Muscle of leg (tissue), 11 donors: ENCODE measurements around the gene TGFBR2. TPM values are rescaled to one million over a fixed set of nuclear protein-coding genes. Genes with fewer than 3 reads are reported as not detected.

Source experiments
- DNase-seq: peaks from one replicate; pipeline ENCODE4 v3.0.0; 2013
- H3K27ac ChIP-seq: one replicate; pipeline ENCODE4 v1.5.1; 2013; ENCODE audit warnings: mild to moderate bottlenecking, low read length, control low read depth
- H3K27me3 ChIP-seq: one replicate; pipeline ENCODE4 v1.6.1; 2013; ENCODE audit warnings: low read length; ENCODE audit not compliant: control insufficient read depth, insufficient read depth
- H3K36me3 ChIP-seq: one replicate; pipeline ENCODE4 v1.6.1; 2013; ENCODE audit warnings: low read length; ENCODE audit not compliant: control insufficient read depth, insufficient read depth
- H3K4me1 ChIP-seq: one replicate; pipeline ENCODE4 v1.6.1; 2013; ENCODE audit warnings: low read length; ENCODE audit not compliant: control insufficient read depth, insufficient read depth
- H3K4me3 ChIP-seq: one replicate; pipeline ENCODE4 v1.5.1; 2013; ENCODE audit warnings: low read length, control low read depth
- H3K9me3 ChIP-seq: replicated peaks from 2 replicates; pipeline ENCODE4 v1.6.1; 2013; ENCODE audit warnings: low read depth, low read length; ENCODE audit not compliant: control insufficient read depth
- WGBS: methylation state at CpG from one replicate; pipeline ENCODE4 v1.1.5; 2013; ENCODE audit warnings: missing lambda C conversion rate; ENCODE audit not compliant: insufficient coverage; 5-methylcytosine and 5-hydroxymethylcytosine counted together
- polyA plus RNA-seq, 8 donors: library from polyadenylated mRNA; unstranded; fragments of 120-200 nt; gene quantifications; one replicate each; pipeline versions ENCODE4 v1.2.1 to v1.2.3, GENCODE V29; 2013; ENCODE audit warnings: inconsistent platforms in 1 of 8, low replicate concordance in 1 of 8; ENCODE audit not compliant: insufficient read length in 8 of 8, insufficient read depth in 1 of 8
- total RNA-seq: library from RNA; stranded (reverse); fragments of 120-200 nt; gene quantifications from one replicate; pipeline ENCODE4 v1.2.4, GENCODE V29; 2013

TGFBR2 gene
- total and polyA plus RNA-seq, 9 donors: 47.7 to 110 (median 68.6) TPM

DNA sequence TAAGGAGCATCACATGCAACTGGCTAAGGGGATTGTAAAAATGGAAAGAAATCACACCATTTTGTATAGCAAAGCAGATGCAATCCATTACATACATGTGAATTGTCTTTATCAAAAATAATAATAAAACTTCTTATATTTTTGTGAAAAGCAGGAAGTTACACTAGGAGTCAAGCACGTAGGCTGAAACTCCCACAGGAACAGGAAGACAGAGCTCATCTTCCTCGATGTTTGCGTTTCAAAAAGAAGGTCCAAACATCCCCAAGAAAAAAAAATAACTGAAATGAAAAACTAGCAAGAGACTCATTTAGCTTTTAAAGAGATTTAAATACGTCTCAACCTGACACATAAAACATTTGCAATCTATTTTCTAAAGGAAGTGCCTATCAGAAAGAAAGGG lies 106.6 kb downstream of the TGFBR2 start:
- no peak overlapping the region for H3K27ac ChIP-seq
- no peak for DNase-seq
- H3K9me3 ChIP-seq: no peaks in the 10 kb centered on the region
- no CpG with 5 or more reads among the region's 4 CpGs for WGBS
- H3K4me1 ChIP-seq: no peaks in the 10 kb centered on the region
- H3K4me3 ChIP-seq: no peak overlapping the region
- no peaks in the 10 kb centered on the region for H3K27me3 ChIP-seq
- no peaks in the 10 kb centered on the region for H3K36me3 ChIP-seq

DNA sequence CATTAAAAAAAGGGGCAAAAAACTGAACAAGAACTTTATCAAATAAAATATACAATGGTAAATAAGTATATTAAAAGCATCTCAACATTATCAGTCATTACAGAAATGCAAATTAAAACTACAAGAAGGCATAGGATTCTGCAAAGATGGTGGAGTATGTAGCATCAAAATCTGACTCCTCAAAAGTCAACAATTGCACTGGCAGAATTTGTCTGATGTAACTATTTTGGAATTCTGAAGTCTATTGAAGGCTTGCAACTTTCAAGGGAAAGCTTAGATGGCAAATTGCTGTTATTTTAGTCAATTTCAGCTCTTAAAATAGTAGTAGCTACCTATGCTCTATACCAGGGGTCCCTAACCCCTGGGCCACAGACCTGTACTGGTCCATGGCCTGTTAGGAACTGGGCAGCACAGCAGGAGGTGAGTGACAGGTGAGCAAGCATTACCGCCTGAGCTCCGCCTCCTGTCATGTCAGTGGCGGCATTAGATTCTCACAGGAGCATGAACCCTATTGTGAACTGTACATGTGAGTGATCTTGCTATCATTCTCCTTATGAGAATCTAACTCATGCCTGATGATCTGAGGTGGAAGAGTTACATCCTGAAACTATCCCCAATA lies 107.6 kb downstream of the TGFBR2 start:
- H3K27me3 ChIP-seq: no peaks in the 10 kb centered on the region
- WGBS: no CpG with 5 or more reads among the region's 3 CpGs

DNA sequence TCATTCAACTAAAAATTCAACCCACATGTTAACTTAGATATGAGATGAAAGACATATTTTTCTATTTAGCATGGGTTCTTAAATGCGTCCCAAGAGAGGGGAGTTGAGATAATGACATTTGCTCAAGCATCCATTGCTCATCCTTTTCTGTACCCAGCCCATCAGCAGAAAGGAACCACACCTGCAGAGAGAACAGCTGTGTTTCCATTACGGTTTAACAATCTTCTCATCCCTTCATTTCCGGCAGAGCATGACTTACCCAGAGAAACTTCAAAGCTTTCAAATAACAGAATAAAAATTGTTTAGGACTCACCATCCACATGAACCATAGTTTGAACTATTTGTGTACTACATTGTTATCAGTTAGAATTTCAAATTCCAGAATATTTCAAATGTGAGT lies 113.1 kb downstream of the TGFBR2 start:
- H3K4me3 ChIP-seq: no peak overlapping the region
- H3K4me1 ChIP-seq: no peaks in the 10 kb centered on the region
- no peaks in the 10 kb centered on the region for H3K9me3 ChIP-seq
- DNase-seq: no peak
- H3K27me3 ChIP-seq: no peaks in the 10 kb centered on the region
- H3K27ac ChIP-seq: no peak overlapping the region
- H3K36me3 ChIP-seq: no peaks in the 10 kb centered on the region
- 63% methylated on average over 1 of the region's 3 CpGs for WGBS

More for the DNA sequence above, 107.6 kb downstream of the TGFBR2 start:
- Histone ChIP-seq H3K27ac (no peak overlapping the region), H3K9me3 (no peaks in the 10 kb centered on the region), H3K36me3 (no peaks in the 10 kb centered on the region), H3K4me1 (no peaks in the 10 kb centered on the region), H3K4me3 (no peak overlapping the region)
- DNase-seq: no peak

DNA sequence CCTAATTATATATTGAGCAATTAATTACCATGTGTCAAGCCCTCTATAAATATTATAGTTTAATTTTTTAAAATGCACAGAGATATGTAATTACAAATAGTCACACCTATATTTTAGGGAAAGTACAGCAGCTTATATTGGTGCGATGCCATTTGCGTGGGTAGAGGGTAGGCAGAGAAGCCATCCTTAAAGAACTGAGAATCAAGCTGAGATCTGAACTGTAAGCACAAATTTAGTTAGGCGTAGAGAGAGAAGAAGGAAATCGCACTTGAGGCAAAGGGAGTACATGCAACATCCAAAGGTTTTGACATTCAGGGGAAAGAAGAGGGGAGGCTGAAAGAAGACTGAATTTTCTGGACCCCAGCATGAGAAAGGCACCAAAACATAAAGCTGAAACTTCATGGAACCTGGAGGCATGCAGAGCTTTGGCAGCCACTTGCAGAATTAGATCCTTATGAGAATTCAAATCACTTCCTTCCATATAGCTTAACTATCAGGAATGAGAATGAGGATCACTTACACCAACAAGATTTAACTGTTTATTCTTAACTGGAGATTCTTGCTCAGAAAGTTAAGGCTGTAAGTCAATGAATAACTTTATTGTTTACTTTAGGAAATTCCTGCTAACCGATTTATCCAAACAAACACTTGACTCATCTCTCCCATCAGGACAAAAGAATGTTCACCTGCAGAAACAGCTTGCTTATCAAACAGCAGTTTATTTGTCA lies 114.3 kb downstream of the TGFBR2 start:
- Histone ChIP-seq H3K36me3 (no peaks in the 10 kb centered on the region), H3K4me3 (no peak overlapping the region), H3K9me3 (no peaks in the 10 kb centered on the region), H3K27me3 (no peaks in the 10 kb centered on the region), H3K27ac (no peak overlapping the region), H3K4me1 (no peaks in the 10 kb centered on the region)
- no peak for DNase-seq
- 71% methylated on average over 5 of the region's 5 CpGs for WGBS

DNA sequence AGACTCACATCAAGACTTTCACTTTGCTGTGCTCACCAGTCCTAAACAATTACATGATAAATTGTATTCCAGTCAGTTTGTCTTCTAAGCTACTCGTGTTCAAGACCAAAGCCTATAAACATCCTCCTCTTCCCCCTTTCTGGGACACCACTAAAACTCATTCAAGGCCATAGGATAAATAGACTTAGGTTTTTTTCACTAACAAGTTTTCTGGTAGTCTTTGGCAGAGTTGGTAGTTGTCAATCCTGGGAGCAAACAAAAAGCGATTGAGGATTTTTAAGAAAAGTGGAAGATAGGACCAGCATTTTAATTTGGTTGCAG lies 114.9 kb downstream of the TGFBR2 start:
- Histone ChIP-seq H3K4me1 (no peaks in the 10 kb centered on the region), H3K27ac (no peak overlapping the region), H3K9me3 (no peaks in the 10 kb centered on the region), H3K36me3 (no peaks in the 10 kb centered on the region), H3K27me3 (no peaks in the 10 kb centered on the region), H3K4me3 (no peak overlapping the region)
- no peak for DNase-seq
- WGBS: 100% methylated on average over 1 of the region's 2 CpGs

DNA sequence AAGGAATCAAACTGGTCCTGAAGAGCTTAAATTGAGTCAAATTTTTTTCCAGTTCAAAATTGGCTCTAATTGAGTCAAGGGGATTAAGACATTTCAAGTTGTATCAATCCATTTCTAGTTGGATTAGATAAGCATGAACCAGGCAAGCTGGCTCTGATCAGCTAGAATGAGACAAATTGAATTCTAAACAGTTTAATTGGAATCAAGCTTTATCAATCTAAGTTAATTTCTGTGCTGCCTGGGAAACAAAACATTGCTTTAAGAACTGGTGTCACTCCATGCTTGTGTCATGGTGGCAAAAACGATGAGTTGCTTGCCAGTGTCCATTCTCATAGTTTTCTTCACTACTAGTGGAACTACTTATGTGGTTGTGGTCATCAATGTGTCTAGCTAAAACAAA lies 116.8 kb downstream of the TGFBR2 start:
- peaks cover 2% of the 10 kb centered on the region for H3K36me3 ChIP-seq
- H3K27me3 ChIP-seq: no peaks in the 10 kb centered on the region
- no peaks in the 10 kb centered on the region for H3K9me3 ChIP-seq
- DNase-seq: no peak
- no peak overlapping the region for H3K4me3 ChIP-seq
- WGBS: no CpG with 5 or more reads among the region's 1 CpG
- no peaks in the 10 kb centered on the region for H3K4me1 ChIP-seq
- H3K27ac ChIP-seq: no peak overlapping the region

DNA sequence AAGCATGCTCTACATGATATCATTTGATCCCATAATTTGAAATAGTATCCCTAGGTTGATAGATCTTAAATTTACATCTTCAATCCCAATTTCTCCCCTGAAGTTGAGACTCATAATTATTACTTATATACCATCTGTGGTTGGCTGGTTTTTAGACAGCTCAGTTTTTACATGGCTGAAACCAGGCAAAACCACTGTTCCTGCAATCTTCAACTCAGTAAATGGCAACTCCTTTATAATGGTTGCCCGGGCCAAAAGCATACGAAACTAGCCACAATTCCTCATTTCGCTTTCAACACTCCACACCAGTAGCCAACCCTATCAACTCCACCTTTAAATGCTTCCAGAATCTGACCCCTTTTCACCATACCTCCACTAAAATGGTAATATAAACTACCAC lies 118.5 kb downstream of the TGFBR2 start:
- WGBS: 100% methylated on average over 3 of the region's 3 CpGs
- DNase-seq: no peak

DNA sequence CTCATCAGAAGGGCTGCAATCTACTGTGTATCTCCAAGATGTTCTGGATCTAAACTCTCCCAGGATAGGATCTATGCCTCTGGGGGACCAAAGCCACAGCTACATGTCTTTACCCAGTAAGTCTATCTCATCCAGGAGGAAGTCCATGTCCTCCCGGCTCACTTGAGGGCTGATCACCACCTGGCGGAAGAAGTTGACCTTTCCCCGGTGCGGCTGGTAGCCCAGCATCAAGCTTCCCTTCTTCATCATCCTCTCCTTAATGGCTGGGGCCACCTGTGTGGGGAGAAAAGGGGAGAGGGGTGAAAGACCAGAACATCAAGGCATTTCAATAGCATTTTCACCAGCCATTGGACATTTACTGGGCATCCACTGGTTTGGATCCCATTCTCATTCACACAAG lies 121.7 kb downstream of the TGFBR2 start:
- Histone ChIP-seq H3K4me1 (peaks cover 3% of the 10 kb centered on the region), H3K4me3 (no peak overlapping the region), H3K27me3 (no peaks in the 10 kb centered on the region), H3K9me3 (no peaks in the 10 kb centered on the region), H3K27ac (no peak overlapping the region), H3K36me3 (peaks cover 2% of the 10 kb centered on the region)
- WGBS: no CpG with 5 or more reads among the region's 4 CpGs
- DNase-seq: no peak

More for the DNA sequence above, 118.5 kb downstream of the TGFBR2 start:
- no peaks in the 10 kb centered on the region for H3K4me1 ChIP-seq
- peaks cover 2% of the 10 kb centered on the region for H3K36me3 ChIP-seq
- no peak overlapping the region for H3K27ac ChIP-seq
- H3K9me3 ChIP-seq: no peaks in the 10 kb centered on the region
- H3K4me3 ChIP-seq: no peak overlapping the region
- H3K27me3 ChIP-seq: no peaks in the 10 kb centered on the region

DNA sequence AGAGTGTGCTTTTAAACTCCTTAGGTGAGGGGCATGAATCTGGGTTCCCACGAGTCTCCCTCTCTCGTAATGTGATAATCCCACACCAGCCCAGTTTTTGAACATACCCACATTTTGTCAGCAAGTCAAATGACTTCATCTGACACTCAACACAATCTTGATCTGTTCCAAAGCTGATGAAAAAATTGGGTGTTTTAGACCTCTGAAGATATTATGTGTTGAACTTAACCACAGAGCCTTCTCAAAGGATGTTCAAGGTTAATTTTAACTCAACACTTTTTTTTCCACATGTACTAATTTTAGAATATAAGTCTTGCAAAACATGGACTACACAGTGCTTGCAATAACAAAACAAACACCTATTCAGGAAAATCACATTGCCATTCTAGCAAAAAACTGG lies 123.1 kb downstream of the TGFBR2 start:
- Histone ChIP-seq H3K4me1 (peaks cover 7% of the 10 kb centered on the region), H3K27me3 (no peaks in the 10 kb centered on the region), H3K4me3 (no peak overlapping the region), H3K9me3 (no peaks in the 10 kb centered on the region), H3K27ac (no peak overlapping the region), H3K36me3 (peaks cover 2% of the 10 kb centered on the region)
- no peak for DNase-seq
- no CpG with 5 or more reads among the region's 2 CpGs for WGBS

DNA sequence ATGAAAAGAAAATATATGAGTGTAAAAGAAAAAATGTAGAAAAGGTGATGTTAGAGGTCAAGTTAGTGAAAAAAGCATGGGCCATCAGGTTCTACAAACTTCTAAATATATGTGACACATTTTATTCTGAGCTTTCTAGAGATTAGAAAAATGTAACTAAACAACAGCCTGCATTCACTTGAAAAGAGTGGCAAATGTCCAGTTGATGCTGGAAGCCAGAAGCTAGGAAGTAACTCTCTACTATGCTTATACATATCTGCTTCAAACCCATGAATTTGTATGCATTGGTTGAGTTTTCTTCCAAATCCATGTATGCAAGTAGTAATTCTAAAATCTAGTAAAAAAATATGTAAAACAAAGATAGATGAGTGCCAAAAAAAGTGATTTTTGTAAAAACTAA lies 123.5 kb downstream of the TGFBR2 start:
- Histone ChIP-seq H3K36me3 (peaks cover 2% of the 10 kb centered on the region), H3K4me3 (no peak overlapping the region), H3K9me3 (no peaks in the 10 kb centered on the region), H3K27ac (no peak overlapping the region), H3K4me1 (peaks cover 7% of the 10 kb centered on the region), H3K27me3 (no peaks in the 10 kb centered on the region)
- DNase-seq: peak; percentile 63
